ENCODE measurements around the gene PDIA5. TPM values are rescaled to one million over a fixed set of nuclear protein-coding genes. Genes with fewer than 3 reads are reported as not detected.

The PDIA5 gene
- total RNA-seq, 1 donor from 2014 or later, result 33.6 TPM

DNA sequence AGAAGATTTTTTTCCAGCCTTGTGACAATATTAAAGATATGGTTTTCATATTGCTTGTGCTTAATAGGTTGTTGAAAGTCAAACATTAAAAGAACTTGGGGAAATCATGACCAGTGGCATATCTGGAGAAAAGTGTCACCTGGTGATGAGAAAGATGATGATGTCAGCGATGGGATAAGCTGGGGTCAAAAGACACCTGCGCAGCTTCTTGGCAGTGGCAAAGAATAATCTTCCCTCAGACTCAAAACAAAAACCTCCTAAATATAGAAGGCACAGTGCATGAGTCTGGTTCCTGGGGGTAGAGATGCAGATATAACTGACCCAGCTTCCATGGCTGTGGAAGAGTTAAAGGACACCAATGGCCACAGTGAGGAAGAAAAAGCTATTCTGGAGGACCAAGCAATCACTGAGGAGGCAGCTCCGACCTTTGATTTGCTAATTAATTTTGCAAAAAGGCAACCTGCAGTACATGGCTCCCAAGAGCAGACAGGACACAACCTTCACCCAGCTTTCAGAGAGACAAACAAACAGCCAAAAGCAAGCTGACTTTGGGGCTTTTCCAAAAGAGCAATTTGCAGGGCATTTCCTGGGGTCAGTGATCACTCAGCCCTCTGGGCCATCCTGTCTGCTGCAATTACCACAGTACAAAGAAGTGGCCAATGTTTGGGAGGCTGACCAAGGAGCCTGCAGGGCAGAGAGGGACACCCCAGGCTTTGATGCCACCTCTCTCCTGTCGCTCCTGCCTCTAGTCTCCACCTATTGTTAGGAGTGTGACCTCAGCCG lies 21.7 kb upstream of the PDIA5 start:
- intact Hi-C loops (cut with DNase I), result no loop called here
- Histone ChIP-seq H3K27ac (no peak overlapping the region), H3K27me3 (no peaks in the 10 kb centered on the region), H3K4me3 (no peak overlapping the region), H3K36me3 (no peaks in the 10 kb centered on the region), H3K9me3 (no peaks in the 10 kb centered on the region), H3K4me1 (no peaks in the 10 kb centered on the region)
- TF ChIP-seq CTCF (IDR thresholded peaks at IDR 0.05), result no peak
- no peak for DNase-seq
- ATAC-seq, result no peak

DNA sequence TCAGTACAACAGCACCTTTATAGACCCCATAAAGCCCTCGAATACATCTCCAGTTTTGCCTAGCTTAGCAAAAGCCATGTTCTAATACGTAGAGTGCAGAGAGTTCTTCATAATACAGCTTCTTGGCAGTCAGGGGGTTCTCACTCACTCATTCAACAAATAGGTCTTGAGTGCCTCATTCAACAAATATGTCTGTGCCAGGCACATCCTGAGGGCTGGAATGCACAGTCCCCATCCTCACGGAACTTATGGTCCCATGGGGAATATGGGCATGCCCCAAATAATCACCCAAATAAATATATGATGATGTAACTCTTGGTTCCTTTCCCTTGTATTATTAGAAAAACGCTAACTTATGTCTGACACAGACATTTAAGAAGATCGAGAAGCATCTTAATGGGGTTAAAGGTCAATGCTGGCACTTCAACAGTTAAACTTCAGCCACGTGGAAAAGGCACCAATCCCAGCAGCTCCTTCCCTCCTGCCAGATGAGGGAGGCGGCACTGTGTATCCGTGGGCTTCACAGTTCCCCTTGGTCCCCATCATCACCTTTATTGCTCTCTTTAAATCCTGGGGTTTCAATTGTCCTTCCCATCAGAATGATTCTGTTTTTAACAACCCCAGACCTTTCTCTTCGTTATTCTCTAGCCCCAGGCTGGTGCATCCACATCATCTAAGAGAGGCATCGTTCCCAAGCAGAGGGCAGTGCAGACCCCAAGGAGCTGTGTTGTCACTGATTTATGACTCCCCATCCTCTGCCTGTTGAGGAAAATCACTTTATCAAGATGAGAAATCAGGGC lies 20.4 kb upstream of the PDIA5 start:
- no peak for ATAC-seq
- no peak for DNase-seq
- H3K4me3 ChIP-seq, result no peak overlapping the region

GRCh38 chr3:123047062-123047319 lies 19.8 kb upstream of the PDIA5 start:
- no peak for TF ChIP-seq CTCF (IDR thresholded peaks at IDR 0.05)
- no peak for DNase-seq
- ATAC-seq, result no peak
- no peak overlapping the region for H3K4me3 ChIP-seq
- intact Hi-C loops (cut with DNase I), result no loop called here
- H3K27me3 ChIP-seq, result no peaks in the 10 kb centered on the region
- no peak overlapping the region for H3K27ac ChIP-seq
- no peaks in the 10 kb centered on the region for H3K36me3 ChIP-seq
- no peaks in the 10 kb centered on the region for H3K4me1 ChIP-seq
- no peaks in the 10 kb centered on the region for H3K9me3 ChIP-seq

More for the DNA sequence above, 20.4 kb upstream of the PDIA5 start:
- Histone ChIP-seq H3K36me3 (no peaks in the 10 kb centered on the region), H3K4me1 (no peaks in the 10 kb centered on the region), H3K27me3 (no peaks in the 10 kb centered on the region), H3K27ac (no peak overlapping the region), H3K9me3 (no peaks in the 10 kb centered on the region)
- TF ChIP-seq CTCF (IDR thresholded peaks at IDR 0.05), result no peak
- intact Hi-C loops (cut with DNase I), result no loop called here

DNA sequence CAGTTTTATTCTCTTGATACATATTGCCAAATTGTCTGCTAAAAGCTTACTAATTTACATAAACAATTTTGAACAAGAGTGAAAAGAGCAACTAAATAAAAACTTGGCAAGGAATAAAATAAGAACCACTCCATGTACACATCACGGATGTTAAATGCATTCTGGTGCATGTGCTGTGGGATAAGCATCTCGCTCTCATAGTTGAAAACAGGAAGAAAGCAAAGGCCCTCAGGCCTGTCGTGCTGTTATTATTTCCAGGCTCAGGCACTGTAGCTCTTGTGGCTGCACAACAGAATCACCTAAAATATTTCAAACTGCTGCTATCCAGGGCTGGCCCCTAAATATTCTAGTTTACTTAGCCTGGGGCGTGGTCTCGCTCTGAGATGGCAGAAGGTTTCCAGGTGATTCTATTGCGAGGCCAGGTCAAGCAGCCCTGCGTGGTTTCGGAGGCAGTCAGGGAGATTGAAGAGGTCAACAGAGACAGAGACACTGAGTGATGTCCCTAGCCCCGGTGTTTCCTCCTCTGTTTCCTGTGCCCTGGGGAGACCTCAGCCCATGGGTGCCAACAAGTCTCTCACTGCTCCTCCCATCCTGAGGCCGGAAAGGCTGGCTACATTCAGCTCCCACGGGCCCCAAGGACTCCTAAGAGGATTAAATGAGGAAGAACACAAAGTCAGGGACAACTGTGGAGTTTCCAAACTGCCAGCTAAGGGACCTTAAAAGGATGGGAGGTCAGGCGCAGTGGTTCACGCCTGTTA lies 18.2 kb upstream of the PDIA5 start:
- Histone ChIP-seq H3K4me3 (no peak overlapping the region), H3K27ac (peak overlapping the region; percentile 33), H3K4me1 (no peaks in the 10 kb centered on the region), H3K36me3 (no peaks in the 10 kb centered on the region), H3K27me3 (no peaks in the 10 kb centered on the region), H3K9me3 (no peaks in the 10 kb centered on the region)
- intact Hi-C loops (cut with DNase I), result no loop called here
- DNase-seq (no peak), ATAC-seq (peak; percentile 78)
- TF ChIP-seq CTCF (IDR thresholded peaks at IDR 0.05), result no peak

- H3K27ac ChIP-seq, result no peak overlapping the region
- no peak overlapping the region for H3K4me3 ChIP-seq
- no peaks in the 10 kb centered on the region for H3K36me3 ChIP-seq
- H3K4me1 ChIP-seq, result no peaks in the 10 kb centered on the region
- intact Hi-C loops (cut with DNase I), result no loop called here
- no peak for DNase-seq
- H3K27me3 ChIP-seq, result no peaks in the 10 kb centered on the region
- no peaks in the 10 kb centered on the region for H3K9me3 ChIP-seq
- no peak for TF ChIP-seq CTCF (IDR thresholded peaks at IDR 0.05)
- no peak for ATAC-seq
Measured at GRCh38 chr3:123050666-123051065, 16.2 kb upstream of the PDIA5 start.

All from upper lobe of right lung (tissue), 1 donor.